Gastrocnemius medialis (tissue), 4 donors: ENCODE measurements around the gene FHOD1. TPM values are rescaled to one million over a fixed set of nuclear protein-coding genes. Genes with fewer than 3 reads are reported as not detected.
A peak's percentile ranks its signal among the peaks of the same experiment; 100 is the strongest.

Experiments used
- ATAC-seq, 2 donors: fragments of 150-250 bp; one replicate each; pipeline ENCODE4 v1.9.1; 2016
- DNase-seq, 2 donors: peaks; one replicate each; pipeline ENCODE4 v3.0.0-alpha.2; 2019
- H3K27ac ChIP-seq, 4 donors: fragments of 200-600 bp; sonication (generic); 1 replicate in 1 of 4; 2 replicates in 3 of 4; pipeline ENCODE4 v1.5.1; 2016 to 2018; ENCODE audit warnings: mild to moderate bottlenecking in 2 of 4, moderate library complexity in 1 of 4
- H3K27me3 ChIP-seq, 3 donors: fragments of 200-600 bp; sonication (generic) in 2 of 3; 1 replicate in 1 of 3; 2 replicates in 2 of 3; pipeline versions ENCODE4 v1.5.1 to v1.6.0; 2016 to 2019; ENCODE audit warnings: mild to moderate bottlenecking in 1 of 3, moderate library complexity in 1 of 3
- H3K36me3 ChIP-seq, 2 donors: fragments of 200-600 bp; sonication (generic) in 1 of 2; one replicate each; pipeline ENCODE4 v1.5.1; 2017 to 2018
- H3K4me1 ChIP-seq, 2 donors: fragments of 200-600 bp; sonication (generic) in 1 of 2; one replicate each; pipeline ENCODE4 v1.5.1; 2016 to 2017; ENCODE audit warnings: mild to moderate bottlenecking in 2 of 2
- H3K4me3 ChIP-seq, 4 donors: fragments of 200-600 bp; sonication (generic) in 3 of 4; 1 replicate in 1 of 4; 2 replicates in 3 of 4; pipeline ENCODE4 v1.5.1; 2016 to 2019; ENCODE audit warnings: mild to moderate bottlenecking in 2 of 4
- H3K9me3 ChIP-seq, 3 donors: fragments of 200-600 bp; sonication (generic) in 2 of 3; 1 replicate in 1 of 3; 2 replicates in 2 of 3; pipeline ENCODE4 v1.5.1; 2016 to 2019
- CTCF ChIP-seq, 5 experiments: fragments of 450-650 bp in 3 of 5; fragments of 200-600 bp in 2 of 5; sonication (generic) in 2 of 5; IDR thresholded peaks in 4 of 5; conservative IDR thresholded peaks in 1 of 5; 1 replicate in 4 of 5; 2 replicates in 1 of 5; pipeline ENCODE4 v1.5.1; 2016 to 2019; ENCODE audit warnings: antibody characterized with exemption in 5 of 5, mild to moderate bottlenecking in 3 of 5, moderate library complexity in 3 of 5
- POLR2A ChIP-seq, 2 donors: fragments of 450-650 bp; IDR thresholded peaks; one replicate each; pipeline ENCODE4 v1.6.1; 2017; ENCODE audit warnings: antibody characterized with exemption in 2 of 2, mild to moderate bottlenecking in 2 of 2, moderate library complexity in 2 of 2
- in situ Hi-C, 4 donors: fragments of 200-750 bp; cut with MboI; loops; one replicate each; pipeline versions ENCODE4 v1.15.0 to v1.8.0; 2017; ENCODE audit warnings: low sequenced_read_pairs in 4 of 4
- intact Hi-C: fragments of 100-400 bp; cut with DNase I; formaldehyde crosslinking; loops from one replicate; pipeline ENCODE4 v1.15.1; 2023; ENCODE audit warnings: low total_unique reads
- total RNA-seq, 4 donors: library from RNA; depleted of rRNA; stranded (reverse); fragments of >200 nt; gene quantifications; one replicate each; pipeline versions ENCODE4 v1.1.0 to v1.2.3, GENCODE V29; 2016

Gene FHOD1
- total RNA-seq, 4 donors from 2014 or later: 26.3 to 65.3 (median 52.4) TPM

GRCh38 chr16:67233596-67233995 is 13.7 kb downstream of the FHOD1 start:
- H3K4me3 ChIP-seq: no peak overlapping the region
- H3K27ac ChIP-seq: peak overlapping the region in 1 of 4 donors; percentile 48
- in situ Hi-C loops: no loop called here
- DNase-seq: no peak
- no peak for ATAC-seq
- TF ChIP-seq CTCF (IDR thresholded peaks at IDR 0.05 in 4 of 5, conservative IDR thresholded peaks at IDR 0.05 in 1 of 5): no peak
- no peak for TF ChIP-seq POLR2A (IDR thresholded peaks at IDR 0.05)
- H3K4me1 ChIP-seq: peaks cover 2 to 5% of the 10 kb centered on the region in 2 donors
- intact Hi-C loops: no loop called here
- H3K9me3 ChIP-seq: no peaks in the 10 kb centered on the region
- peaks cover 0 to 95% of the 10 kb centered on the region in 2 donors for H3K36me3 ChIP-seq
- no peaks in the 10 kb centered on the region for H3K27me3 ChIP-seq

GRCh38 chr16:67230809-67231660 is 16.2 kb downstream of the FHOD1 start:
- Histone ChIP-seq H3K27me3 (no peaks in the 10 kb centered on the region), H3K9me3 (no peaks in the 10 kb centered on the region), H3K36me3 (peaks cover 0 to 75% of the 10 kb centered on the region in 2 donors), H3K4me1 (peaks cover 15% of the 10 kb centered on the region in 2 donors), H3K27ac (peak overlapping the region in 1 of 4 donors; percentile 23), H3K4me3 (no peak overlapping the region)
- DNase-seq (peak in 1 of 2 donors; percentile 60), ATAC-seq (no peak)
- TF ChIP-seq POLR2A (IDR thresholded peaks at IDR 0.05) (no peak), CTCF (IDR thresholded peaks at IDR 0.05 in 4 of 5, conservative IDR thresholded peaks at IDR 0.05 in 1 of 5) (no peak)
- in situ Hi-C loops: no loop called here
- intact Hi-C loops: no loop called here

GRCh38 chr16:67229906-67230808 is 17.1 kb downstream of the FHOD1 start:
- TF ChIP-seq CTCF (IDR thresholded peaks at IDR 0.05 in 4 of 5, conservative IDR thresholded peaks at IDR 0.05 in 1 of 5): no peak
- DNase-seq (no peak), ATAC-seq (no peak)
- no peak overlapping the region for H3K4me3 ChIP-seq
- peaks cover 0 to 66% of the 10 kb centered on the region in 2 donors for H3K36me3 ChIP-seq
- intact Hi-C loops: no loop called here
- peak overlapping the region in 1 of 4 donors; percentile 23 for H3K27ac ChIP-seq
- no peaks in the 10 kb centered on the region for H3K27me3 ChIP-seq
- in situ Hi-C loops: no loop called here
- H3K4me1 ChIP-seq: peaks cover 19 to 22% of the 10 kb centered on the region in 2 donors
- H3K9me3 ChIP-seq: no peaks in the 10 kb centered on the region

- in situ Hi-C loops (no loop called here), intact Hi-C loops (no loop called here)
- H3K9me3 ChIP-seq: no peaks in the 10 kb centered on the region
- H3K4me3 ChIP-seq: no peak overlapping the region
- no peaks in the 10 kb centered on the region for H3K27me3 ChIP-seq
- peaks cover 19 to 22% of the 10 kb centered on the region in 2 donors for H3K4me1 ChIP-seq
- H3K27ac ChIP-seq: no peak overlapping the region
- H3K36me3 ChIP-seq: peaks cover 0 to 53% of the 10 kb centered on the region in 2 donors
- ATAC-seq (no peak), DNase-seq (no peak)
- TF ChIP-seq CTCF (IDR thresholded peaks at IDR 0.05 in 4 of 5, conservative IDR thresholded peaks at IDR 0.05 in 1 of 5): no peak
- no peak for TF ChIP-seq POLR2A (IDR thresholded peaks at IDR 0.05)
Measured at GRCh38 chr16:67228905-67229304, 18.4 kb downstream of the FHOD1 start.
